GM10847 (cell line): ENCODE results near the gene P2RX1.

ENCODE experiments used
- POLR2A ChIP-seq: IDR thresholded peaks from 2 replicates; pipeline ENCODE4 v1.6.1; 2011; ENCODE audit not compliant: insufficient read length; ENCODE audit errors: extremely low read depth

The P2RX1 gene

DNA sequence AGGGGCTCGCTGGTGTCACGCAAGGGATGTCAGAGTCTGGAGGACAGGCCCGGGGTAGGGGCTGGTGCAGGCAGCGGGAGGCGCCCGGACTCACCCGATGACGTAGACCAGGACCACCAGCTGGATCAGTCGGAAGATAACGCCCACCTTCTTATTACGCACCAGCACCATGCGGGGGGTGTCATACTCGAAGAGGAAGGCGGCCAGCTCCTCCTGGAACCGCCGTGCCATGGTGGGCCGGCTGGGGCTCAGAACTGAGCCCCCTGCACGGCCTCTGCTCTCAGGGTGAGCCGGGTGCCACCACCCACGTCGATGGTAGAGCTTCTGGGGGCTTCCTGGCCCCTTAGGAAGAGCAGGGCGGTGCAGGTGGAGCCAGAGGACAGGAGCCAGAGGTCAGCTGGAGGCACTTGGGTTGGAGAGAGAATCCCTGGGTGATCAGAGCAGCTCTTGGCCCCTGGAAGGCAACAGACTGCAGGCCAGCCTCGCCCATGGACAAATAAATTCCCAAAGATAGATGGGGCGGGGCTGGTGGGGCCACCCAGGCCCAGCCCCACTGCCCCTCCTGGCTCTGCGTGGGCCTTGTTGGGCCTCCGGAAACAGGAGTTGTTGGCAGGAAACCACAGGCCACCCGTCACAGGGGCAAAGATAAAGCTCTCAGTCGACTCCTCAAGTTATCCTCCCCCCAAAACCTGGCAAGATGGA, at the start of gene P2RX1:
P2RX1 (minus strand) TSS at position 471 of the 702 bp plus-strand sequence; CDS start at position 231, 240 bp downstream.
- no peak for TF ChIP-seq POLR2A

DNA sequence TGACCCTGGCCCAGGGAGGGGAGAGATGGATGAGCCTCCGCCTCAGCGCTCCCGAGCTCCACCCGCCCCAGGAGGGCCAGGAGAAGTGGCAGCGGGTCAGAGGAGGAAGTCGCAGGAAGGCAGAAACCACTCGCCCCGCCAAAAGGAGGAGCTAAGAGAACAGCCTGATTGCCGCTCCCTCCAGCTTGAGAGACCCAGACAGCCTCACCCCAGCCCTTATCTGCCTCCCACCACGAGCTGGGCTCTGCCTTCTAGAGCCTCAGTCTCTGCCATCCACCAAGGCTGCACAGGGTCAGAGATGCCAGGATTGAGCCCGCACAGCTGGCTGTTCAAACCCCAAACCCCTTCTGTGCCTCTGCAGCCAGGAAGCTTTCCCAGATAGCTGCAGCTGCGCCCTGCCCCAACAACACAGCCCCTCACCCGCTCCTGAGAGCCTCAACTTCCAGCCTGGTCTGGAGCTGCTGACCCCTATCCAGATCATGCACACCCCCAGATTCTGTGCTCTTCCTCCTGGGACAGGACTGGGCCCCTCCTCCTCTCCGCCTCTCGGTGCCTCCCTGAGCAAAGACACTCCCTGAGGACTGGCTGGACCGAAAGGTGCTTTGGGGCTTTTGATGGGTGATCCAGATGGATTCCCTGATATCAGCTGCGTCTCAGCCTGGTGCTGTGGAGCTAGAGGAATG, 49.0 kb upstream of the P2RX1 start:
- peak; percentile 61 for TF ChIP-seq POLR2A

DNA sequence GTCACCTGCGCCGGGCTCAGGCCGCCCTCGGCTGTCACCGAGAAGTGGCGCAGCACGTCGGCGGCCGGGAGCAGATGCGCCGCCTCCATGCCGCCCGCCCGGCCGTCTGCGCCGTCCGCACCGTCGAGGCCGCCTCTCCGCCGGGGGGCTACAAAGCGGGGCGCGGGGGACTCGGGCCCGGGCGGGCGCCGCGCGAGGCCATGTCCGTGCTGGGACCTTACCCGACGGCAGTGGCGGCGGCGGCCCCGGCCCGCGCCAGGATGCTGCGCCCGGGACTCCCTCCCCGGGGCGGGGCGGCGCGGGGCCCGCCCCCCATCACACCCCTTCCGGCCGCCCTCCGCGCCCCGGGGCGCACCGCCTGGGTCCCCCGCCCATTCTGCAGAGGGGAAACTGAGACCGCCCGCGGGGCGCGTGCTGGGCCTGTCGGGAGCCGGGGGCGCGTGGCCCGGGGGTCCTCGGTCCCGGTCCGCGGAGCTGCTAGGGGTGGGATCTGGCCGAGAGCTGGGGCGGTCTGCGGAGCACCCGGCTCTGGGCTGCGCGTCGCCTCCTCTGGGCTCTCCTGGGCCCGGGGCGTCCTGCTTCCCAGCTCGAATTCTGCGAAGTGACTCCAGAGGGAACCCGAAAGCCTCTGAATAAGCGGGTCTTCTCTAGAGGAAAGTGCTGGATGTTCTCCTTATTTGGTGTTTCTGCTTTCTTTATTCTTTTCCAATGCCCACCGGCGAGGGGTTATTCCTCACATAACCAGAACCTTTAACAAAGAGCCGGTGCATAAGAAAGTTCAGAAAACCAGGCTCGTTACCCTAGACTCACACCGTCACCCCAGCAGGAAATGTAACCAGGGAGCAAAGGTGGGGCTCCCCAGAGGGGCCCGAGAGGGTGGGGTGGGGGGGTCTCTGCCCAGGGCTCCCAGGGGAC, 48.2 kb upstream of the P2RX1 start, which contains the start of gene ATP2A3:
ATP2A3 (minus strand) TSS at position 235 of the 915 bp plus-strand sequence; CDS start at position 89, 146 bp downstream.
- peak; percentile 83 for TF ChIP-seq POLR2A

DNA sequence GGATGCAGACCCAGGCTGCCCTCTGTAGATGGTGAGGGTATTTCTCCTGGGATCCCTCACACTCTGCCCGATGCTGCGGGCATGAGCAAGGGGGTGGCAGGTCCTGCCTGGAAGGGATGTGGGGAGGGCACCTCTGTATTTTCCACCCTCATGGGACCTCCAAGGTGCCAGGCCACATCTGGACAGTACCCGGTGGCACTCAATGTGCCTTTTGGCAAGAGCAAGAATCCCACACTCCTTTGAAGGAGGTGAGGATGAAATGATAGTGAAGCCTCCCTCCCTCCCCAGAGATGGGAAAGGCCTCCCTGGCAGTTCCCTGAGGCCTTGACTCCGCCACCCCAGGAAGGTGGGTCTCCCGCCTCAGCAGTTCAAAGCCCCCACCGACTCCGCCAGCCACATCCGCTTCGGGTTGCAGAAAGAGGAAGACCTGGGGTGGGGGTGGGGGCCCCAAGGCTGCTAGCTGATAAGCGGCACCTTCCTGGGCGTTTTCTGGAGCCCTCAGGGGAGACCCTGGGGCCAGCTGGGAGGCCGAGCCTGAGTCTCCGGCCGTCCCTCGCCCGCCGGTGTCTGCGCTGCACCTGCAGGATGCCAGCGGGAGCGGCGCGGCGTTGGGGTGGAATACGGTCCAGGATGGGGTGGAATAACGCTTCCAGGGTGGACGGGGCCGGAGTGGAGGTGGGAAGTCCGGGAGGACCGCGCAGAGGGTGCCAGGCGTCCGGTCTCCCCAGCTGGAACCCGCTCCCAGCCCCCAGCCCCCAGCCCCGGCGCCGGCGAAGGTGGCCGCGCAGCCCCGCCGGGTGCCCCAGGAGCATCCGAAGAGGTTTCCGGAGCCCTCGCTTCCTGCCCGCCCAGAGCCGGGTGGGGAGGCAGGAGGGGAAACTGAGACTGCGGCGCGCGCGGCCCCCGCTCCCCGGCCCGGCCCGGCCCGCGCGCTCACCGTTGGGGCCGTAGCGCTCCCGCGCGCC, 47.3 kb upstream of the P2RX1 start:
- TF ChIP-seq POLR2A: no peak

DNA sequence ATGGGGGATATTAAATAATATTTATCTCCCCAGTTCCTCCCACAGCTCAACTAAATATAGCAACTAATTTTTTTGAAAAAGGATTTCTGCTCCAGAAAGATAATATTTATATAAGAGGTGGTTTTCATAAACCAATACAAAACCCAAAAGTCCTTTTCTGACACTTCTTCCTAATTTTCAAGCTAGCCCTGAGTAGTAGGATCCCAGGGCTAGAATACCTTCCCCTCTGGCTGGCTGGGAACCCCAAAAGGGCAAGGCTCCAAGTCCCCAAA, 46.6 kb upstream of the P2RX1 start:
- TF ChIP-seq POLR2A: no peak

DNA sequence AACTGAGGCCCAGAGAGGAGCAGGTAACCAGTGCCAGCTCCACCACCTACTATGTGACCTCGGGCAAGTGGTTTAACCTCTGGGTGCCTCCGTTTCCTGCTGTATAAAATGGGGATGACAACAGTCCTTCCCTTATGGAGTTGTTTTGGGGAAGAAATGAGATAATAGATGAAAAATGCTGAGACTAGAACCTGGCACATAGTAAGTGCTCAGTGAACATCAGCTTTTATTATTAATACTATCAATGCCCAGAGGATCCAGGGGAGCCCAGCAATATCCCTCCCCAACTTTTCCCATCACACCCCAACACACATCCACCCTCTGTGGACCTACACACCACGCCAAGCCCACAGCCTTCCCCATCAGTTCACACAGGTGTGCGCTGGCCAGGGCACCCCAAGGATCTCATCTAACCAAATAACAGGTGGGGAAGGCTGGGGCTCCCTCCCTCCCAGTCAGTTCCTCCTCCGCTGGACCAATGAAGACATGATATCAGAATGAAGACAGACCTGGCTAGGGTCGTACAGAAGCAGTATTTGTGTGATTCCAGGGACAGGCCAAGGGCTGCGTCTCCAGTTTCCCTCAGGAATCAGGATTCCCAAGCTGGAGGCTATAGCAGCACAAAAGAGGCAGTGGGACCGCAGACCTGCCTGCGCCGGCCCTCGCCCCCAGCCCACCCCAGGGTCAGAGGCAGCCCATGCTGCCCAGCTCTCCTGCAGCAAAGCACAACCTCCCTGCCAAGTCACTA, 46.1 kb upstream of the P2RX1 start:
- TF ChIP-seq POLR2A: no peak

DNA sequence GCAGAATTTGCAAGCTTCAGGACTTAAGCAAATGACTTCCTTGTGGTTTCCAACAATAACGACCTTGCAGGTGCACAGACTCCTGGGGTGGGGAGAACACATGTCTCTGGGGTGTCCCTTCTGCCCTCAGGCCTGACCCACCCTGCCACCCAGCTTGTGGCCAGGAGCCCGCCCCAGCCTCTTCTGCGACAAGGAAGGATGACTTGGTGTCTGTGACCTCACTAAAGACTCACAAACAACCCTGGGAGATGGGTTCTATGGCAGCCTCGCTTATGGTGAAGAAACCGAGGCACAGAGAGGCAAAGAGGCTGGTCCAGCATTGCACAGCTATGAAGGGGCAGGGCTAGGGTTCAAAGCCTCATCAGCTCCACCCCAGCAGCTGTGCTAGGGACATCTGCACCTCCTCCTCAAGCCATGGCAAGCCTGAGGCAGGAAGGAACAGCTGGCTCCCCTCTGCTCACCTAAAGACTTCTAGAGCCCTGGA, 45.3 kb upstream of the P2RX1 start:
- TF ChIP-seq POLR2A: no peak

DNA sequence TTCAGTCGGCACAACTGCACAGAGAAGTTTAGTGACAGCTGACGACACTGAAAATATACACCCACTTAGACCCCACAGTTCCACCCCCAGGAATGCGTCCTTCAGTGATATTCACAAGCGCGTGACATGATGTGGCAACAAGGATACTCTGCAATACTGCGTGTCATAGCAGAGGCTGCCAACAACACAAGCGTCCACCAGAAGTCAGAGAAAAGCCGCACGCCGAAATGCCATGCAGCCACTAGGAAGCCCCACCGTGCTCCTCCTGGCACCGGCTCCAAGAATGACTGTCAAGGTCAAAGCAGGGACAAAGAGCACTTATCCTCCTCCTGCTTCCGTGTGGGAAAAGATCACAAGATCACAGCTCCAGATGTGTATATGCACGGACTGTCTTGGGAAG, 44.5 kb upstream of the P2RX1 start:
- no peak for TF ChIP-seq POLR2A

DNA sequence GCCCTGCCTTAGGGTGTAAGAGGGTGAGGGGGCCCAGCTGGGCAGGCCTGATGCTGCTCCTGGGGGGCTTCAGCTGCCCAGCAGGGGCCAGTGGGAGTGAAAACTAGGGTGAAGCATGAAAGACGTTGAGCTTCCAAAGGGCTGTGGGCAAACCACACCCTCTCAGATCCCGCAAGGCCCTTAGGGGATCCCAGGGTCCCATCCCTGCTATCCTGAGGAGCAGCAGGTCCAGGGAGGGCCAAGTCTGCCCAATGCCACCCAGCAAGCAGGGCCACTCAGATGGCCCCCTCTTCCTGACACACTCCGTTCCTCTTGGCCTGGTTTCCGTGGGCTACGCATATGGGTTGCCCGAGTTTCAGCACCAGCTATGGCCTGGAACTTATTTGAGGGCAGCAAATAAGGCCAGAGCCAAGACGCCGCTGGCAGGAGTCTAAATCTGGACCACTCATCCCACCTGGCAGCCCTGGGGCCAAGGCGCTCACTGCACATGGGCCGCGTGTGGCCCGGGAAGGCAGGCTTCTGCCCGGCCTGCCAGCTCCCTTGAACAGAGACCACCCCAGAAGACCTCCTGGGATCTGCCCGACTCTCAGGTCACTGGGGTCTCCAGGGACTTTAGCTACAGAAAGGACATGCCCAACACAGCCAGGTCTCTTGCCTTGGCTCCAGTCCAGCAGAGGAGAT, 43.8 kb upstream of the P2RX1 start:
- no peak for TF ChIP-seq POLR2A

DNA sequence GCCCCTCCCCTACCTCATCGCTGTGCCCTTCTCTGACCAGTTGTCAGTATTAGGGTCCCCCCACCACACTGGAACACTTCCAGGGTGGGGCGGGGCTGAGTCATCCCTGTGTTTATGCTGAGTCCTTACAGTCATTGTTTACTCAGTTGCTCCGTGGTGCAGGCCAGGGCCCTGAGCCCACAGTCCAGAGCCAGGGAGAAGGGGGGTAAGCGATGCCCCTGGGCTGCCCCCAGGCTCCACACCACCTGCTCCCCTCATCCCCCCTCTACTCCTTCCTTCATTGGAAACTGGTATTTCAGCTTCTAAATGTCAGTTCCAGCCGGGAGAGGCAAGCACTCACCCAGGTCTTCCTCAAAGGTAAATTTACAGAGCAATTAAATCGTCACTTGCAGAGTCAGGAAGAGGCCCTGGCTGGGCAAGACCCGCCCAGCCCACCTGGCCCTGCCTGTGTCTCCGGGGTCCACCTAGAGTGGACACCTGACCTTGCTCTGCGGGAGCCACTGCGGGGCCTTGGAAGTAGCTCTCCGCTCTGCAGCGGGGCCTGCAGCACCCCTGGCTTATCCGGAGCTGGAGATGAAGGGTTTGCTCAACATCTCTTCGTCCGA, 43.1 kb upstream of the P2RX1 start:
- TF ChIP-seq POLR2A: no peak

DNA sequence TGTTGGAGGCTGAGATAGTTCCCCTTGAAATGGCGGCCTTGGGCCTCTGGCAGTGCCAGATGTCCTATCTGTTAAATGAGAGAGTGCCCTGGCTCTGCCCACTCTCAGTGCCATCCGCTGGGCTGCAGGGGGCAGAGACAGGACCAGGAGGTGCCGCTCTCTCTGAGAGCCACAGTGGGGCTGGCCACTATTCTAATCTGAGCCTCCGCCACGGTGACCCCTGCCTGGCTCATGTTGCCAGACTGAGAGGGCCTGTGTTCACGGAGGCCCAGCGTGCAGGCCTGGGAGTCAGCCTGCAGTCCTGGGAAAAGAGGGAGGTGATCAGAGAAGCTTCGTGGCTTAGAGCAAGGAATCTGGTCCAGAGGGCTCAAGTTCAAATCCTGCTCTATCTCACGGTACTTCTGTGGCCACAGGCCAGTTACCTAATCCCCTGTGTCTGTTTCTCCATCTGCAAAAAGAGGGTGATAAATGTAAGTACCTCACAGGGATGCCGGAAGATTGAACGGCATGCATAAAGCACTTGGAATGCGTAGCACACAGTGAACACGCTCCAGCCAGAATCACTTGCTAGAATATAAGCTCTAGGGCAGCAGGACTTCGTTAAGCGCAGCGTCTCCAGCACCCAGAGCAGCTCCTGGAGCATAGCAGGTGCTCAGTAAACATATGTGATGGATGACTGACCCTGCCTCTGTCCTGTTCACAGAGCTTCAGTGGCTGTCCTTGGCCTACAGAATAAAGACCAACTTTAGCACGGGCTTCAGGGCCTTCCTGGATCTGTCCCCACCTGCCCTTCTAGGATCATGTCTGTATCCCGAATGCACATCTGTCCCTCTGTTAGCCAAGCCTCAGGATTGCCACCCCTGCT, 41.7 kb upstream of the P2RX1 start:
- no peak for TF ChIP-seq POLR2A

DNA sequence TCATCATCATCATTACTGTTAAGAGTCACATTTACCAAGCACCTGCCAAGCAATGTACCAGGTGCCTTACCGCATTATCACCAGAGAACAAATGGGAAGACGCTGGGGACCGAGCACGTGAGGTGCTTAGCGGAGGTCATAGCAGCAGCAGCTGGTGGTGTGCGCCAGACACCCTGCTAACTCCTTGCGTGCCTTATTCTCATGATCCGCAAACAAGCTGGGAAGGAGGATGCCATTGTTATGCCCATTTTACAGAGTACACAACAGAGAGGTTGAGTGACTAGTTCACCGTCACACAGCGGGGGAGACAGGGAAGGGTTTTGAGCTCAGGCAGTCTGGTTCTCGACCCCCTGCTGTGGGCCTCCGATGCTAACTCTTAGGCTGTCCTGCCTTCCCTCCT, 40.7 kb upstream of the P2RX1 start:
- no peak for TF ChIP-seq POLR2A
